Measurements from ENCODE around the gene SPRN. TPM values are rescaled to one million over a fixed set of nuclear protein-coding genes. Genes with fewer than 3 reads are reported as not detected.

SPRN gene
- total RNA-seq, 1 donor from 2014 or later = 0.28 TPM

DNA sequence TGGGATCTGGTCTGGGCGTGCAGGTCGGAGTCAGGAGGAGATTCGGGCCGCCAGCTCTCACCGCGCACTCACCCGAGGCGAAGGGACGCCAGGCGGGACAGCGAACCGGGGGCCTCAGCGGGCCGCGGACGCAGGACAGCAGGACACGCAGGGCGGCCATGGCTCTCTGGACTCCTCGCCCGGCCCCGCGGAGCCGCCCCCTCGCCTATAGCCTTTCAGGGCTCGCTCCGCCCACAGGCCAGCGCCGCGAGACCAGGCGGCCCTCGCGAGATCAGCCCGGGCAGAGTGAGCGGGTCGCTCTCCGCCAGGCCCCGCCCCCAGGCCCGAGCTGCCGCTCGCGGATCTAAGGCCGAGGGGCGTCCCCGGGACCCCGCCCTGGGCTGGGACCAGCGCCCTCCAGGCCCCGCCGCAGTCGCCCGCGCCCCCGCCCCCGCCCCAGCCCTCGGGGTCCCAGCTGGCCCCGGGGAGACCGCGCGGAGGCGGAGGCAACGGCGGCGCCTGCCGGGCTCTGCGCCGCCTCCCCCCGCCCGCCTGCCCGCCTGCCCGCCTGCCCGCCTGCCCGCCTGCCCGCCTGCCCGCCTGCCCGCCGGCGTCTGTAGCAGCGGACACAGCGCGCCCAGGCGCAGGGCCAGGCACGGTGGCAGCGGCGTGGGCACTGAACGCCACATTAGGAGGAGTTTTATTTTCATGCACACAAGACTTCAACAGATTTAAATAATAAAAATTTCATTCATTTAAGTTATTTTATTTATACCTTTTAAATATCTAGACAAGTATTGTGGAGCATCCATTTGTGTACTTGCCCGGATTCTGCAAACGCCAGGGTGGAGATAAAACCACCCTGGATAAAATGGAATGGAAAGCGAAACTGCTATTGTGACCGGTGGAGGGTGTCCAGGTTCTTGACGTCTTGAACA lies 51.0 kb downstream of the SPRN start, which contains the start of gene ECHS1:
ECHS1 (minus strand) TSS at position 181 of the 917 bp plus-strand sequence; CDS start at position 160, 21 bp downstream.
- Mint-ChIP-seq H3K9me3 (ENCODE audit: unreplicated experiment) (no peaks in the 10 kb centered on the region), H3K27ac (ENCODE audit: unreplicated experiment) (no peak within 1 kb of the TSS), H3K36me3 (ENCODE audit: low read depth, unreplicated experiment) (peaks cover 12% of the 10 kb centered on the region), H3K27me3 (ENCODE audit: unreplicated experiment) (peaks cover 23% of the 10 kb centered on the region), H3K4me1 (ENCODE audit: unreplicated experiment) (peaks cover 4% of the 10 kb centered on the region), H3K4me3 (ENCODE audit: unreplicated experiment) (peak within 1 kb of the TSS; percentile 92)
- TF ChIP-seq, protein P1, sequence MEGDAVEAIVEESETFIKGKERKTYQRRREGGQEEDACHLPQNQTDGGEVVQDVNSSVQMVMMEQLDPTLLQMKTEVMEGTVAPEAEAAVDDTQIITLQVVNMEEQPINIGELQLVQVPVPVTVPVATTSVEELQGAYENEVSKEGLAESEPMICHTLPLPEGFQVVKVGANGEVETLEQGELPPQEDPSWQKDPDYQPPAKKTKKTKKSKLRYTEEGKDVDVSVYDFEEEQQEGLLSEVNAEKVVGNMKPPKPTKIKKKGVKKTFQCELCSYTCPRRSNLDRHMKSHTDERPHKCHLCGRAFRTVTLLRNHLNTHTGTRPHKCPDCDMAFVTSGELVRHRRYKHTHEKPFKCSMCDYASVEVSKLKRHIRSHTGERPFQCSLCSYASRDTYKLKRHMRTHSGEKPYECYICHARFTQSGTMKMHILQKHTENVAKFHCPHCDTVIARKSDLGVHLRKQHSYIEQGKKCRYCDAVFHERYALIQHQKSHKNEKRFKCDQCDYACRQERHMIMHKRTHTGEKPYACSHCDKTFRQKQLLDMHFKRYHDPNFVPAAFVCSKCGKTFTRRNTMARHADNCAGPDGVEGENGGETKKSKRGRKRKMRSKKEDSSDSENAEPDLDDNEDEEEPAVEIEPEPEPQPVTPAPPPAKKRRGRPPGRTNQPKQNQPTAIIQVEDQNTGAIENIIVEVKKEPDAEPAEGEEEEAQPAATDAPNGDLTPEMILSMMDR (IDR thresholded peaks at IDR 0.05; ENCODE audit: unreplicated experiment) = no peak
- peak; percentile 99 for DNase-seq (ENCODE audit: low spot score)

DNA sequence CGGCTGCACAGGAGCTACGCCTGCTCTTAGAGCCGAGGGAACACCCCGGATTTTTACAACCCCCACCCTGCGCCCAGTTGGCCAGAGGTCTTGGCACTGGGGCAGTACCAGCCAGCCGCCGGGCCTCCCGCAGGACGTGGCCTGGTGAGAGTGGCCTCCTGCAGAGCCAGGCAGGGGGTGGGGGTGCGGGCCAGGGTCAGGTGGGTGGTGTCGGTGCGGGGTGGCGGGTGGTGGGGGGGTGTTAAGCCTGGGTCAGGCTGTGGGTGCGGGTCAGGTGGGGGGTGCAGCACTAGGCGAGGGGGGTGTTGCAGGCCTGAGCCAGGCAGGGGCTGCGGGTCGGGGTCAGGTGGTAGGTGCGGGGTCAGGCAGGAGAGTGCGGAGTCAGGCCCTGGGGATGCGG lies 51.9 kb downstream of the SPRN start:
- DNase-seq (ENCODE audit: low spot score) = no peak
- TF ChIP-seq, protein P1 (IDR thresholded peaks at IDR 0.05; ENCODE audit: unreplicated experiment) = no peak
- Mint-ChIP-seq H3K4me1 (ENCODE audit: unreplicated experiment) (peaks cover 4% of the 10 kb centered on the region), H3K36me3 (ENCODE audit: low read depth, unreplicated experiment) (peaks cover 17% of the 10 kb centered on the region), H3K9me3 (ENCODE audit: unreplicated experiment) (no peaks in the 10 kb centered on the region), H3K4me3 (ENCODE audit: unreplicated experiment) (no peak overlapping the region), H3K27me3 (ENCODE audit: unreplicated experiment) (peaks cover 23% of the 10 kb centered on the region), H3K27ac (ENCODE audit: unreplicated experiment) (no peak overlapping the region)

Small RNA genes lying within 50 kb of the gene (microRNA-seq; reads per million reads assigned to microRNA genes)
- 7.7 reads per million, percentile 55 among the genes with 10 or more reads in this experiment for gene MIR3944 (ENCODE audit: unreplicated experiment)

Other genes starting within 250 kb of the SPRN start
- gene UTF1, start 194.4 kb downstream of the SPRN start, total RNA-seq (ENCODE audit: unreplicated experiment) = 0.38 TPM
- 0.23 TPM for gene VENTX, start 186.8 kb downstream of the SPRN start, total RNA-seq (ENCODE audit: unreplicated experiment)
- gene ADAM8, start 147.8 kb downstream of the SPRN start, total RNA-seq (ENCODE audit: unreplicated experiment) = 1.5 TPM
- 50.7 TPM for gene TUBGCP2, start 115.8 kb downstream of the SPRN start, total RNA-seq (ENCODE audit: unreplicated experiment)
- 18.6 TPM for gene ZNF511, start 115.7 kb downstream of the SPRN start, total RNA-seq (ENCODE audit: unreplicated experiment)
- not detected for gene CALY, start 87.7 kb downstream of the SPRN start, total RNA-seq (ENCODE audit: unreplicated experiment)
- gene PRAP1, start 77.3 kb downstream of the SPRN start, total RNA-seq (ENCODE audit: unreplicated experiment) = not detected
- 8.9 TPM for gene FUOM, start 66.6 kb downstream of the SPRN start, total RNA-seq (ENCODE audit: unreplicated experiment)
- 69.6 TPM for gene ECHS1, start 51.3 kb downstream of the SPRN start, total RNA-seq (ENCODE audit: unreplicated experiment)
- 6.6 TPM for gene PAOX, start 45.4 kb downstream of the SPRN start, total RNA-seq (ENCODE audit: unreplicated experiment)
- 97.3 TPM for gene MTG1, start 30.5 kb downstream of the SPRN start, total RNA-seq (ENCODE audit: unreplicated experiment)
- gene SCART1, start 29.3 kb upstream of the SPRN start, total RNA-seq (ENCODE audit: unreplicated experiment) = 0.36 TPM
- 7.7 TPM for gene CYP2E1, start 102.7 kb upstream of the SPRN start, total RNA-seq (ENCODE audit: unreplicated experiment)
- 0.26 TPM for gene SYCE1, start 141.0 kb upstream of the SPRN start, total RNA-seq (ENCODE audit: unreplicated experiment)
- gene FRG2B, start 202.2 kb upstream of the SPRN start, total RNA-seq (ENCODE audit: unreplicated experiment) = 0.13 TPM

Data from endothelial cell (in vitro differentiated cells).